A673 (cell line): Measurements from ENCODE around the gene TEX13B. TPM values are rescaled to one million over a fixed set of nuclear protein-coding genes. Genes with fewer than 3 reads are reported as not detected.

Experiments used
- Bru-seq: library from RNA; stranded (reverse); fragments of 400-500 nt; gene quantifications from one replicate; lab custom pipeline; 2021; lab: Mats Ljungman, UMichigan
- BruChase-seq, 2 experiments: library from RNA; stranded (reverse); fragments of 400-500 nt; gene quantifications; one replicate each; lab custom pipeline; 2021; lab: Mats Ljungman, UMichigan
- BruUV-seq: library from RNA; stranded (reverse); fragments of 400-500 nt; replicated peaks from 2 replicates; lab custom pipeline; 2021; lab: Mats Ljungman, UMichigan
- CTCF ChIA-PET: fragments of 300-600 bp; sonication (Branson Sonifier 250); formaldehyde crosslinking; loops from one replicate; lab custom pipeline; 2022; ENCODE audit warnings: antibody characterized with exemption; lab: Charles Lee
- POLR2A ChIA-PET: fragments of 300-600 bp; sonication (Branson Sonifier 250); formaldehyde crosslinking; loops from one replicate; lab custom pipeline; 2022; ENCODE audit warnings: antibody characterized with exemption; ENCODE audit not compliant: low non-redundant PET; lab: Charles Lee
- DNase-seq: peaks from one replicate; pipeline ENCODE4 v3.0.0-alpha.2; 2015; ENCODE audit warnings: low spot score
- H3K27ac ChIP-seq: fragments of 200-600 bp; sonication (generic); 2 replicates; pipeline ENCODE4 v1.5.1; 2016; ENCODE audit warnings: mixed run types, low read depth, mild to moderate bottlenecking, mixed read lengths, antibody characterized with exemption, low read length; ENCODE audit not compliant: poor library complexity, severe bottlenecking
- H3K27me3 ChIP-seq: fragments of 200-600 bp; sonication (generic); replicated peaks from 2 replicates; pipeline ENCODE4 v1.6.1; 2017; ENCODE audit warnings: mixed run types, low read depth, mild to moderate bottlenecking, mixed read lengths, antibody characterized with exemption, low read length; ENCODE audit not compliant: insufficient read depth, poor library complexity
- H3K36me3 ChIP-seq: fragments of 200-600 bp; sonication (generic); 2 replicates; pipeline ENCODE4 v1.6.1; 2016; ENCODE audit warnings: mixed run types, mild to moderate bottlenecking, mixed read lengths, antibody characterized with exemption, low read length; ENCODE audit not compliant: insufficient read depth, poor library complexity, severe bottlenecking
- H3K4me1 ChIP-seq: fragments of 200-600 bp; sonication (generic); 2 replicates; pipeline ENCODE4 v1.6.1; 2017; ENCODE audit warnings: mixed run types, mild to moderate bottlenecking, mixed read lengths, antibody characterized with exemption, low read length; ENCODE audit not compliant: insufficient read depth, poor library complexity, severe bottlenecking
- H3K4me3 ChIP-seq: fragments of 200-600 bp; sonication (generic); 2 replicates; pipeline ENCODE4 v1.5.1; 2016; ENCODE audit warnings: low read depth, mixed run types, mild to moderate bottlenecking, mixed read lengths, low read length; ENCODE audit not compliant: poor library complexity, severe bottlenecking
- H3K9me3 ChIP-seq: fragments of 200-600 bp; sonication (generic); 2 replicates; pipeline ENCODE4 v1.6.1; 2016; ENCODE audit warnings: mixed run types, low read depth, mild to moderate bottlenecking, mixed read lengths, antibody characterized with exemption, low read length; ENCODE audit not compliant: poor library complexity, severe bottlenecking
- EZH2 ChIP-seq: fragments of 200-600 bp; sonication (generic); IDR thresholded peaks from 2 replicates; pipeline ENCODE4 v1.6.1; 2017; ENCODE audit warnings: borderline replicate concordance, low read depth, mild to moderate bottlenecking, mixed read lengths, antibody characterized with exemption, low read length; ENCODE audit not compliant: poor library complexity, severe bottlenecking
- intact Hi-C: fragments of 100-400 bp; cut with micrococcal nuclease; formaldehyde crosslinking; loops from one replicate; pipeline ENCODE4 v1.10.0; 2022; ENCODE audit not compliant: unreplicated experiment
- long read RNA-seq: library from polyadenylated mRNA; stranded (forward); transcript quantifications from one replicate; pipeline ENCODE4 v2.0.0, GENCODE V29; 2022
- total RNA-seq: library from RNA; stranded (reverse); gene quantifications from 2 replicates; pipeline ENCODE4 v1.2.3, GENCODE V29; 2021
- TF ChIP-seq, protein P1 (sequence below): fragments of 300-800, 200-600 bp; sonication (generic); conservative IDR thresholded peaks from 2 replicates; pipeline ENCODE4 v1.5.1; 2017; ENCODE audit warnings: low read depth, mild to moderate bottlenecking, antibody characterized with exemption, low read length, moderate library complexity, mixed read lengths

TEX13B gene, protein sequence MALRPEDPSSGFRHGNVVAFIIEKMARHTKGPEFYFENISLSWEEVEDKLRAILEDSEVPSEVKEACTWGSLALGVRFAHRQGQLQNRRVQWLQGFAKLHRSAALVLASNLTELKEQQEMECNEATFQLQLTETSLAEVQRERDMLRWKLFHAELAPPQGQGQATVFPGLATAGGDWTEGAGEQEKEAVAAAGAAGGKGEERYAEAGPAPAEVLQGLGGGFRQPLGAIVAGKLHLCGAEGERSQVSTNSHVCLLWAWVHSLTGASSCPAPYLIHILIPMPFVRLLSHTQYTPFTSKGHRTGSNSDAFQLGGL
- total RNA-seq (not detected in 2 replicates), Bru-seq, nascent RNA (not detected), BruChase-seq, experiment 1, labeled RNA remaining after a 2-hour chase (not detected), BruChase-seq, experiment 2, labeled RNA remaining after a 6-hour chase (not detected)
- long read RNA-seq: 0 reads

GRCh38 chrX:107982356-107982755, at the start of gene TEX13B:
TSS of gene TEX13B (minus strand) at chrX:107982370. CDS start at chrX:107982127, 243 bp downstream.
- no peak for TF ChIP-seq EZH2
- TF ChIP-seq, protein P1, sequence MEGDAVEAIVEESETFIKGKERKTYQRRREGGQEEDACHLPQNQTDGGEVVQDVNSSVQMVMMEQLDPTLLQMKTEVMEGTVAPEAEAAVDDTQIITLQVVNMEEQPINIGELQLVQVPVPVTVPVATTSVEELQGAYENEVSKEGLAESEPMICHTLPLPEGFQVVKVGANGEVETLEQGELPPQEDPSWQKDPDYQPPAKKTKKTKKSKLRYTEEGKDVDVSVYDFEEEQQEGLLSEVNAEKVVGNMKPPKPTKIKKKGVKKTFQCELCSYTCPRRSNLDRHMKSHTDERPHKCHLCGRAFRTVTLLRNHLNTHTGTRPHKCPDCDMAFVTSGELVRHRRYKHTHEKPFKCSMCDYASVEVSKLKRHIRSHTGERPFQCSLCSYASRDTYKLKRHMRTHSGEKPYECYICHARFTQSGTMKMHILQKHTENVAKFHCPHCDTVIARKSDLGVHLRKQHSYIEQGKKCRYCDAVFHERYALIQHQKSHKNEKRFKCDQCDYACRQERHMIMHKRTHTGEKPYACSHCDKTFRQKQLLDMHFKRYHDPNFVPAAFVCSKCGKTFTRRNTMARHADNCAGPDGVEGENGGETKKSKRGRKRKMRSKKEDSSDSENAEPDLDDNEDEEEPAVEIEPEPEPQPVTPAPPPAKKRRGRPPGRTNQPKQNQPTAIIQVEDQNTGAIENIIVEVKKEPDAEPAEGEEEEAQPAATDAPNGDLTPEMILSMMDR: no peak
- ChIA-PET CTCF (no interaction called here), POLR2A (no interaction called here)
- Histone ChIP-seq H3K27me3 (peaks cover 10% of the 10 kb centered on the region), H3K4me1 (no peaks in the 10 kb centered on the region), H3K27ac (no peak within 1 kb of the TSS), H3K9me3 (no peaks in the 10 kb centered on the region), H3K36me3 (no peaks in the 10 kb centered on the region), H3K4me3 (no peak within 1 kb of the TSS)
- intact Hi-C loops: no loop called here
- no TSS peak for BruUV-seq
- no peak for DNase-seq

GRCh38 chrX:108029928-108030711, 48.0 kb upstream of the TEX13B start:
- no TSS peak for BruUV-seq
- no peaks in the 10 kb centered on the region for H3K9me3 ChIP-seq
- intact Hi-C loops: no loop called here

DNA sequence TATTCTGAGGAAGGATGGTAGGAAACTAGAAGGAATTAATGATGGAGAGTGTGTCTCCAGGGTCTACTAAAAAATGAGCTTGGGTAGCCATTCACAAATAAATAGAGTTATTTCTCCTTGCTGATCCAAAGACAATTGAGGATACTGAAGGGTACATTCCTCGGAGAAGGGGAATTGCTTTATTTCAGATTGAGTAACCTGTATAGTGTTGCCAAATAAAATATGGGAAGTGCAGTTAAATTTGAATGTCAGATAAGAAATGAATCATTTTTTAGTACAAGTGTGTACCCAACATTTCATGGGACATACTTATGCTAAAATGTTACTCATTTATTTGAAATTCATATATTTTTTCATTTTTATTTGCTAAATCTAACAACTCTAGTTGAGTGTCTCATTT, 46.7 kb upstream of the TEX13B start:
- no TSS peak for BruUV-seq

More at GRCh38 chrX:108029928-108030711, 48.0 kb upstream of the TEX13B start:
- no peaks in the 10 kb centered on the region for H3K27me3 ChIP-seq
- DNase-seq: no peak
- ChIA-PET CTCF (no interaction called here), POLR2A (no interaction called here)
- H3K4me3 ChIP-seq: no peak overlapping the region
- TF ChIP-seq, protein P1: no peak
- no peak for TF ChIP-seq EZH2
- no peak overlapping the region for H3K27ac ChIP-seq
- no peaks in the 10 kb centered on the region for H3K4me1 ChIP-seq
- no peaks in the 10 kb centered on the region for H3K36me3 ChIP-seq

More for the DNA sequence above, 46.7 kb upstream of the TEX13B start:
- no peak overlapping the region for H3K27ac ChIP-seq
- intact Hi-C loops: no loop called here
- H3K36me3 ChIP-seq: no peaks in the 10 kb centered on the region
- ChIA-PET CTCF (no interaction called here), POLR2A (no interaction called here)
- DNase-seq: no peak
- no peaks in the 10 kb centered on the region for H3K4me1 ChIP-seq
- H3K9me3 ChIP-seq: no peaks in the 10 kb centered on the region
- TF ChIP-seq EZH2: no peak
- H3K4me3 ChIP-seq: no peak overlapping the region
- peaks cover 9% of the 10 kb centered on the region for H3K27me3 ChIP-seq
